Upper lobe of left lung (tissue), 4 donors: ENCODE data around the gene NIFK.
"Not testable (repeated sequence)": the region's sequence is repeated elsewhere in the genome, so short reads cannot be mapped to it uniquely, and the experiment has no call there.

ENCODE experiments used
- EP300 ChIP-seq, 4 donors: sonication (generic); formaldehyde crosslinking; IDR thresholded peaks; one replicate each; pipeline ENCODE4 v1.5.1; 2017; ENCODE audit warnings: antibody characterized with exemption in 4 of 4, control low read depth in 2 of 4
- POLR2A ChIP-seq, 4 donors: fragments of 450-650 bp; IDR thresholded peaks; one replicate each; pipeline ENCODE4 v1.5.1; 2016 to 2017; ENCODE audit warnings: antibody characterized with exemption in 4 of 4, mild to moderate bottlenecking in 2 of 4
- POLR2AphosphoS5 ChIP-seq, 2 donors: sonication (generic); formaldehyde crosslinking; IDR thresholded peaks; one replicate each; pipeline ENCODE4 v1.5.1; 2017; ENCODE audit warnings: antibody characterized with exemption in 2 of 2
- TF ChIP-seq, protein P1 (sequence below), 6 experiments: fragments of 450-650 bp in 4 of 6; fragments of 200-600 bp in 2 of 6; sonication (generic) in 2 of 6; IDR thresholded peaks; one replicate each; pipeline ENCODE4 v1.5.1; 2016 to 2019; ENCODE audit warnings: antibody characterized with exemption in 6 of 6

GRCh38 chr2:121711481-121711880, 25.2 kb downstream of the NIFK start:
- not testable (repeated sequence) for TF ChIP-seq EP300, POLR2A, POLR2AphosphoS5 (IDR thresholded peaks at IDR 0.05)
- TF ChIP-seq, protein P1, sequence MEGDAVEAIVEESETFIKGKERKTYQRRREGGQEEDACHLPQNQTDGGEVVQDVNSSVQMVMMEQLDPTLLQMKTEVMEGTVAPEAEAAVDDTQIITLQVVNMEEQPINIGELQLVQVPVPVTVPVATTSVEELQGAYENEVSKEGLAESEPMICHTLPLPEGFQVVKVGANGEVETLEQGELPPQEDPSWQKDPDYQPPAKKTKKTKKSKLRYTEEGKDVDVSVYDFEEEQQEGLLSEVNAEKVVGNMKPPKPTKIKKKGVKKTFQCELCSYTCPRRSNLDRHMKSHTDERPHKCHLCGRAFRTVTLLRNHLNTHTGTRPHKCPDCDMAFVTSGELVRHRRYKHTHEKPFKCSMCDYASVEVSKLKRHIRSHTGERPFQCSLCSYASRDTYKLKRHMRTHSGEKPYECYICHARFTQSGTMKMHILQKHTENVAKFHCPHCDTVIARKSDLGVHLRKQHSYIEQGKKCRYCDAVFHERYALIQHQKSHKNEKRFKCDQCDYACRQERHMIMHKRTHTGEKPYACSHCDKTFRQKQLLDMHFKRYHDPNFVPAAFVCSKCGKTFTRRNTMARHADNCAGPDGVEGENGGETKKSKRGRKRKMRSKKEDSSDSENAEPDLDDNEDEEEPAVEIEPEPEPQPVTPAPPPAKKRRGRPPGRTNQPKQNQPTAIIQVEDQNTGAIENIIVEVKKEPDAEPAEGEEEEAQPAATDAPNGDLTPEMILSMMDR (IDR thresholded peaks at IDR 0.05): not testable (repeated sequence)
